GM19328 (cell line): ENCODE data around the gene CHMP4B.
A peak's percentile ranks its signal among the peaks of the same experiment; 100 is the strongest.

Experiments used
- ATAC-seq: cut with Tn5 transposase; IDR thresholded peaks from one replicate; pipeline ENCODE4 v1.9.1; 2021; ENCODE audit warnings: mild to moderate bottlenecking, moderate library complexity; ENCODE audit not compliant: unreplicated experiment

The CHMP4B gene

GRCh38 chr20:33859751-33860150, 48.6 kb downstream of the CHMP4B start:
- ATAC-seq: no peak

- ATAC-seq: no peak
These were observed 50.3 kb downstream of the CHMP4B start for GRCh38 chr20:33861458-33861857.

GRCh38 chr20:33862709-33863403, 51.7 kb downstream of the CHMP4B start:
- no peak for ATAC-seq

GRCh38 chr20:33863440-33864323, 52.5 kb downstream of the CHMP4B start:
- no peak for ATAC-seq

- ATAC-seq: no peak
These were observed 53.3 kb downstream of the CHMP4B start for GRCh38 chr20:33864324-33864963.

- ATAC-seq: no peak
These were observed 54.7 kb downstream of the CHMP4B start for GRCh38 chr20:33865761-33866370.

GRCh38 chr20:33866398-33867100, 55.4 kb downstream of the CHMP4B start:
- no peak for ATAC-seq

GRCh38 chr20:33868042-33868441, 56.9 kb downstream of the CHMP4B start:
- ATAC-seq: no peak

- no peak for ATAC-seq
These were observed 57.4 kb downstream of the CHMP4B start for GRCh38 chr20:33868595-33868994.

- no peak for ATAC-seq
These were observed 58.1 kb downstream of the CHMP4B start for GRCh38 chr20:33869283-33869682.

- no peak for ATAC-seq
These were observed 60.2 kb downstream of the CHMP4B start for GRCh38 chr20:33871362-33871761.

GRCh38 chr20:33874129-33874528, 63.0 kb downstream of the CHMP4B start:
- no peak for ATAC-seq

- peak; percentile 64 for ATAC-seq
These were observed 63.9 kb downstream of the CHMP4B start for GRCh38 chr20:33875055-33875454.

GRCh38 chr20:33875534-33876026, 64.4 kb downstream of the CHMP4B start:
- no peak for ATAC-seq

- ATAC-seq: no peak
These were observed 67.4 kb downstream of the CHMP4B start for GRCh38 chr20:33878583-33878982.

GRCh38 chr20:33880396-33880795, 69.2 kb downstream of the CHMP4B start:
- no peak for ATAC-seq

- no peak for ATAC-seq
These were observed 70.8 kb downstream of the CHMP4B start for GRCh38 chr20:33881989-33882388.

- ATAC-seq: no peak
These were observed 71.3 kb downstream of the CHMP4B start for GRCh38 chr20:33882481-33882880.

GRCh38 chr20:33883164-33883563, 72.0 kb downstream of the CHMP4B start:
- peak; percentile 78 for ATAC-seq

- ATAC-seq: no peak
These were observed 73.5 kb downstream of the CHMP4B start for GRCh38 chr20:33884633-33885032.
